Measurements from ENCODE around the gene CADPS. TPM values are rescaled to one million over a fixed set of nuclear protein-coding genes. Genes with fewer than 3 reads are reported as not detected.

CADPS gene
- total and polyA plus RNA-seq, 4 donors = 0.13 to 3.6 (median 0.49) TPM

DNA sequence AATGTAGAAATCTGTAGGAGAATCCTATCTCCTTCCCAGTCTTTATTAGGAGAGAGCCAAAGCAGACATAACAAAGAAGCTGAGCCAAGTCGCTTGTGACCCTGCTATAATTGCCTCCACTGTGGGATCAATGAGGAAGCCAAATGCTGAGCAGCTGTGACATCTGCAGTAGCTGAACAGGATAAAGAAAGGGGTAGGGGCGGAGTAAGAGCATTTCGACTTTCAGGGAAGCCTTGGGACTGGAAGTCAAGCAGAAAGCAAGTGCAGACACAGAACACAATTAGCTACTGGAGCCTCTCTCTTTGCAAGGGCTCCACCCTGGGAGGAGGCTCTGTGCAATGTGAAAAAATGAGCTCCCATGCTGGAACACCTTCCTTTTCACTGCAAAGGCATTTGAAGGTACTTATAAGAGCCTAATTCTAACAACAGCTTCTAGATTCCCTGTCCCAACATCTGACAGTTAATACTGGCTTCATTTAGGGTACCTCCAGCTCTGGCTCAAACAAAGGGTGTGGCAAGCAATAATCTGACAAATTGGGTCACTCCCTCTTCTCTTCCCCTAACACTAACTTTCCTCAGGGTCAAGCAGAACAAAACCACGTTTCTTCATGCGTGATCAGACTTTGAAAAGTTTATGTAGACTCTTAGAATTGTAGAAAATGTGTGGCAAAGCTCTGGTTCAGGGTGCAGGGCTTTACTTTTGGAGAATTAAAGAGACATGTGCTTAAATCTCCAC is 166.4 kb downstream of the CADPS start:
- no peak overlapping the region for H3K4me3 ChIP-seq
- no peaks in the 10 kb centered on the region for H3K36me3 ChIP-seq (ENCODE audit: control insufficient read depth in 4 of 4, insufficient read depth in 4 of 4, low read length in 4 of 4)
- H3K27ac ChIP-seq (ENCODE audit: low read depth in 1 of 2, low read length in 1 of 2) = no peak overlapping the region
- peak; percentile 72 to 84 (median 78) for DNase-seq
- peaks cover 0 to 4% (median 0%) of the 10 kb centered on the region in 3 donors for H3K27me3 ChIP-seq (ENCODE audit: control insufficient read depth in 3 of 3, insufficient read depth in 3 of 3, low read length in 2 of 3)
- H3K4me1 ChIP-seq (ENCODE audit: control insufficient read depth in 5 of 5, insufficient read depth in 5 of 5, low read length in 5 of 5) = peaks cover 0 to 4% (median 0%) of the 10 kb centered on the region in 5 donors
- ATAC-seq (ENCODE audit: insufficient read depth, low FRiP score) = no peak
- TF ChIP-seq, protein P1, sequence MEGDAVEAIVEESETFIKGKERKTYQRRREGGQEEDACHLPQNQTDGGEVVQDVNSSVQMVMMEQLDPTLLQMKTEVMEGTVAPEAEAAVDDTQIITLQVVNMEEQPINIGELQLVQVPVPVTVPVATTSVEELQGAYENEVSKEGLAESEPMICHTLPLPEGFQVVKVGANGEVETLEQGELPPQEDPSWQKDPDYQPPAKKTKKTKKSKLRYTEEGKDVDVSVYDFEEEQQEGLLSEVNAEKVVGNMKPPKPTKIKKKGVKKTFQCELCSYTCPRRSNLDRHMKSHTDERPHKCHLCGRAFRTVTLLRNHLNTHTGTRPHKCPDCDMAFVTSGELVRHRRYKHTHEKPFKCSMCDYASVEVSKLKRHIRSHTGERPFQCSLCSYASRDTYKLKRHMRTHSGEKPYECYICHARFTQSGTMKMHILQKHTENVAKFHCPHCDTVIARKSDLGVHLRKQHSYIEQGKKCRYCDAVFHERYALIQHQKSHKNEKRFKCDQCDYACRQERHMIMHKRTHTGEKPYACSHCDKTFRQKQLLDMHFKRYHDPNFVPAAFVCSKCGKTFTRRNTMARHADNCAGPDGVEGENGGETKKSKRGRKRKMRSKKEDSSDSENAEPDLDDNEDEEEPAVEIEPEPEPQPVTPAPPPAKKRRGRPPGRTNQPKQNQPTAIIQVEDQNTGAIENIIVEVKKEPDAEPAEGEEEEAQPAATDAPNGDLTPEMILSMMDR (IDR thresholded peaks at IDR 0.05; ENCODE audit: control extremely low read depth, extremely low read depth) = no peak
- H3K9ac ChIP-seq (ENCODE audit: insufficient read depth in 1 of 2, low read length in 2 of 2) = no peak overlapping the region
- no peaks in the 10 kb centered on the region for H3K9me3 ChIP-seq (ENCODE audit: control insufficient read depth in 4 of 4, insufficient read depth in 3 of 4, low read length in 3 of 4)
- 33 to 34% methylated on average over 5 of the region's 5 CpGs for WGBS, 2 donors

DNA sequence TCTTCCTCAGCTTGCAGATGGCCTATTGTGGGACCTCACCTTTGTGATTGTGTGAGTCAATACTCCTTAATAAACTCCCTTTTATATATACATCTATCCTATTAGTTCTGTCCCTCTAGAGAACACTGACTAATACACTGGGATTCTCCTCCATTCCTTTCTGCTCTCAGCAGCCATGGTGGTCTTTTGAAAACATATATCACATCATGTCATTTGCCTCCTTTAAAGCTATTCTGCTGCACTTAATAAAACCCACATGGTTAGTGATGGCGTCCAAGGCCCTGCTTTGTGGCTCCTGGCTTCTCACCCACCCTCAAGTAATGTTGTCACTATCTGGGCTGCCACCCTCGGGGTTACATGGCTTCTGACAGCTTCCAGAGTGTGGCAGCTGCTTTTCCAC is 169.5 kb downstream of the CADPS start:
- TF ChIP-seq, protein P1 (IDR thresholded peaks at IDR 0.05; ENCODE audit: control extremely low read depth, extremely low read depth) = no peak
- DNase-seq (no peak), ATAC-seq (ENCODE audit: insufficient read depth, low FRiP score) (no peak)
- H3K27ac ChIP-seq (ENCODE audit: low read depth in 1 of 2, low read length in 1 of 2) = no peak overlapping the region
- H3K27me3 ChIP-seq (ENCODE audit: control insufficient read depth in 3 of 3, insufficient read depth in 3 of 3, low read length in 2 of 3) = no peaks in the 10 kb centered on the region
- H3K4me3 ChIP-seq = no peak overlapping the region
- H3K4me1 ChIP-seq (ENCODE audit: control insufficient read depth in 5 of 5, insufficient read depth in 5 of 5, low read length in 5 of 5) = peaks cover 0 to 4% (median 0%) of the 10 kb centered on the region in 5 donors
- no peaks in the 10 kb centered on the region for H3K36me3 ChIP-seq (ENCODE audit: control insufficient read depth in 4 of 4, insufficient read depth in 4 of 4, low read length in 4 of 4)
- WGBS, 2 donors = 60 to 69% methylated on average over 2 of the region's 2 CpGs
- H3K9ac ChIP-seq (ENCODE audit: insufficient read depth in 1 of 2, low read length in 2 of 2) = no peak overlapping the region
- H3K9me3 ChIP-seq (ENCODE audit: control insufficient read depth in 4 of 4, insufficient read depth in 3 of 4, low read length in 3 of 4) = no peaks in the 10 kb centered on the region

DNA sequence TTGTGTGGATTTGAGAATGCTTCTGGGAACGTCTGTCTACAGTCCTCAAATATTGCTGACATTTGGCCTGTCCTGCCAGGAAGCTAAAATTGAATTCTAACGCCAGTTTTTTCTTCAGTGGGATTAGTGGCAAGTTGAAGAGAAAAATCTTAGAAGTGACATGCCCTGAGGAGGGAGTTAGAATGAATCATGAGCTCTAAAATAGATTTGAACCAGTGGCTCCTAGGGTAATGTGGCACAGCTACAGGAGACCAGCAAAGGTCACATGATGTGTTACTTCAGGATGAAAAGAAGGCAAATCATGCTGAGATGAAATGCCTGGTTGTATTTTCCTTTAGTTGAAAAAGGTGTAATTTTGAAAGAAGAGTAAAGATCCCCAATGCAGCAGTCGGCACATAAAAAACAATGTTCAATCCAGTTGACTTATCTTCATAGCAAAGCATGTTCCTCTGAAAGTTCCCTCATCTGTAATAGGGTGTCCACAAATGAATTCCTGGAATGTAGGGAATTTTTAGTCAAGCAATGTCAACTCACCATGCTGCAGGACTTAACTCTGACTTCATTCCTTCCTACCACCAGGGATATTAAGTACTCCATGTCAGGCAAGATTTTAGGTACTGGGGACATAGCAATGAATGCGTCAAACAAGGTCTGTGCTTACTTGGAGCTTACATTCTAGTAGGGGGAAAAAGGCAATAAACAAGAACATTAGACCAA is 171.6 kb downstream of the CADPS start:
- WGBS, 2 donors = 69 to 81% methylated on average over 4 of the region's 4 CpGs
- no peak overlapping the region for H3K4me3 ChIP-seq
- no peaks in the 10 kb centered on the region for H3K36me3 ChIP-seq (ENCODE audit: control insufficient read depth in 4 of 4, insufficient read depth in 4 of 4, low read length in 4 of 4)
- no peaks in the 10 kb centered on the region for H3K9me3 ChIP-seq (ENCODE audit: control insufficient read depth in 4 of 4, insufficient read depth in 3 of 4, low read length in 3 of 4)
- H3K27me3 ChIP-seq (ENCODE audit: control insufficient read depth in 3 of 3, insufficient read depth in 3 of 3, low read length in 2 of 3) = no peaks in the 10 kb centered on the region
- H3K27ac ChIP-seq (ENCODE audit: low read depth in 1 of 2, low read length in 1 of 2) = no peak overlapping the region
- ATAC-seq (ENCODE audit: insufficient read depth, low FRiP score) (no peak), DNase-seq (no peak)
- no peak overlapping the region for H3K9ac ChIP-seq (ENCODE audit: insufficient read depth in 1 of 2, low read length in 2 of 2)
- H3K4me1 ChIP-seq (ENCODE audit: control insufficient read depth in 5 of 5, insufficient read depth in 5 of 5, low read length in 5 of 5) = no peaks in the 10 kb centered on the region
- TF ChIP-seq, protein P1 (IDR thresholded peaks at IDR 0.05; ENCODE audit: control extremely low read depth, extremely low read depth) = no peak

Measured in lung (tissue), 12 donors.